ENCODE data around the gene TTLL4.

DNA sequence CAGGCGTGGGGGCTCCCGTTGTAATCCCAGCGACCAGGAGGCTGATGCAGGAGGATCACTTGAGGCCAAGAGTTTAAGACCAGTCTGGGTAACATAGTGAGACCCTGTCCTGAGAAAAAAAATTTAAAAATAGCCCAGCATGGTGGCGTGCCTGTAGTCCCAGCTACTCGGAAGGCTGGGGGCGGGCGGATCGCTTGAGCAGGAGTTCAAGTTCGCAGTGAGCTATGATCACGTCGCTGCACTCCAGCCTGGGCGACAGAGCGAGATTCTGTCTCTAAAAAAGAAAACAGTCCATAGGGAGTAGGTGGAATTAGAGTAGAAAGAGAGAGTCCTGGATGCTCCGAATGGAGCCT lies 325 bp upstream of the TTLL4 start:
- TF ChIP-seq BHLHE40 (IDR thresholded peaks at IDR 0.05; ENCODE audit: low read depth, low read length) (no peak), CTCF (IDR thresholded peaks at IDR 0.05) (no peak), NFE2L2 (conservative IDR thresholded peaks at IDR 0.05; ENCODE audit: low read length) (no peak), POLR2A (IDR thresholded peaks at IDR 0.05; ENCODE audit: low read length) (no peak), GATA3 (IDR thresholded peaks at IDR 0.05; ENCODE audit: borderline replicate concordance) (no peak), RAD21 (conservative IDR thresholded peaks at IDR 0.05 in 1 of 2, IDR thresholded peaks at IDR 0.05 in 1 of 2) (no peak), EP300 (IDR thresholded peaks at IDR 0.05) (no peak), PBX3 (IDR thresholded peaks at IDR 0.05) (no peak), MAZ (IDR thresholded peaks at IDR 0.05; ENCODE audit: borderline replicate concordance, low read depth, low read length) (no peak)
- TF ChIP-seq, protein P1, sequence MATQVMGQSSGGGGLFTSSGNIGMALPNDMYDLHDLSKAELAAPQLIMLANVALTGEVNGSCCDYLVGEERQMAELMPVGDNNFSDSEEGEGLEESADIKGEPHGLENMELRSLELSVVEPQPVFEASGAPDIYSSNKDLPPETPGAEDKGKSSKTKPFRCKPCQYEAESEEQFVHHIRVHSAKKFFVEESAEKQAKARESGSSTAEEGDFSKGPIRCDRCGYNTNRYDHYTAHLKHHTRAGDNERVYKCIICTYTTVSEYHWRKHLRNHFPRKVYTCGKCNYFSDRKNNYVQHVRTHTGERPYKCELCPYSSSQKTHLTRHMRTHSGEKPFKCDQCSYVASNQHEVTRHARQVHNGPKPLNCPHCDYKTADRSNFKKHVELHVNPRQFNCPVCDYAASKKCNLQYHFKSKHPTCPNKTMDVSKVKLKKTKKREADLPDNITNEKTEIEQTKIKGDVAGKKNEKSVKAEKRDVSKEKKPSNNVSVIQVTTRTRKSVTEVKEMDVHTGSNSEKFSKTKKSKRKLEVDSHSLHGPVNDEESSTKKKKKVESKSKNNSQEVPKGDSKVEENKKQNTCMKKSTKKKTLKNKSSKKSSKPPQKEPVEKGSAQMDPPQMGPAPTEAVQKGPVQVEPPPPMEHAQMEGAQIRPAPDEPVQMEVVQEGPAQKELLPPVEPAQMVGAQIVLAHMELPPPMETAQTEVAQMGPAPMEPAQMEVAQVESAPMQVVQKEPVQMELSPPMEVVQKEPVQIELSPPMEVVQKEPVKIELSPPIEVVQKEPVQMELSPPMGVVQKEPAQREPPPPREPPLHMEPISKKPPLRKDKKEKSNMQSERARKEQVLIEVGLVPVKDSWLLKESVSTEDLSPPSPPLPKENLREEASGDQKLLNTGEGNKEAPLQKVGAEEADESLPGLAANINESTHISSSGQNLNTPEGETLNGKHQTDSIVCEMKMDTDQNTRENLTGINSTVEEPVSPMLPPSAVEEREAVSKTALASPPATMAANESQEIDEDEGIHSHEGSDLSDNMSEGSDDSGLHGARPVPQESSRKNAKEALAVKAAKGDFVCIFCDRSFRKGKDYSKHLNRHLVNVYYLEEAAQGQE (IDR thresholded peaks at IDR 0.05): no peak
- TF ChIP-seq, protein P2, sequence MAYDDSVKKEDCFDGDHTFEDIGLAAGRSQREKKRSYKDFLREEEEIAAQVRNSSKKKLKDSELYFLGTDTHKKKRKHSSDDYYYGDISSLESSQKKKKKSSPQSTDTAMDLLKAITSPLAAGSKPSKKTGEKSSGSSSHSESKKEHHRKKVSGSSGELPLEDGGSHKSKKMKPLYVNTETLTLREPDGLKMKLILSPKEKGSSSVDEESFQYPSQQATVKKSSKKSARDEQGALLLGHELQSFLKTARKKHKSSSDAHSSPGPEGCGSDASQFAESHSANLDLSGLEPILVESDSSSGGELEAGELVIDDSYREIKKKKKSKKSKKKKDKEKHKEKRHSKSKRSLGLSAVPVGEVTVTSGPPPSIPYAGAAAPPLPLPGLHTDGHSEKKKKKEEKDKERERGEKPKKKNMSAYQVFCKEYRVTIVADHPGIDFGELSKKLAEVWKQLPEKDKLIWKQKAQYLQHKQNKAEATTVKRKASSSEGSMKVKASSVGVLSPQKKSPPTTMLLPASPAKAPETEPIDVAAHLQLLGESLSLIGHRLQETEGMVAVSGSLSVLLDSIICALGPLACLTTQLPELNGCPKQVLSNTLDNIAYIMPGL (CRISPR knock-in tag; IDR thresholded peaks at IDR 0.05; ENCODE audit: borderline replicate concordance): no peak
- TF ChIP-seq, protein P3, sequence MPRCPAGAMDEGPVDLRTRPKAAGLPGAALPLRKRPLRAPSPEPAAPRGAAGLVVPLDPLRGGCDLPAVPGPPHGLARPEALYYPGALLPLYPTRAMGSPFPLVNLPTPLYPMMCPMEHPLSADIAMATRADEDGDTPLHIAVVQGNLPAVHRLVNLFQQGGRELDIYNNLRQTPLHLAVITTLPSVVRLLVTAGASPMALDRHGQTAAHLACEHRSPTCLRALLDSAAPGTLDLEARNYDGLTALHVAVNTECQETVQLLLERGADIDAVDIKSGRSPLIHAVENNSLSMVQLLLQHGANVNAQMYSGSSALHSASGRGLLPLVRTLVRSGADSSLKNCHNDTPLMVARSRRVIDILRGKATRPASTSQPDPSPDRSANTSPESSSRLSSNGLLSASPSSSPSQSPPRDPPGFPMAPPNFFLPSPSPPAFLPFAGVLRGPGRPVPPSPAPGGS (IDR thresholded peaks at IDR 0.05): no peak
